Omental fat pad (tissue), 4 donors: ENCODE results near the gene FANCD2. TPM values are rescaled to one million over a fixed set of nuclear protein-coding genes. Genes with fewer than 3 reads are reported as not detected.
A peak's percentile ranks its signal among the peaks of the same experiment; 100 is the strongest.
"Not testable (repeated sequence)": the region's sequence is repeated elsewhere in the genome, so short reads cannot be mapped to it uniquely, and the experiment has no call there.

Experiments used
- ATAC-seq: fragments of 150-250 bp; one replicate; pipeline ENCODE4 v1.9.1; 2016; ENCODE audit warnings: mild to moderate bottlenecking, moderate library complexity; ENCODE audit not compliant: low FRiP score
- DNase-seq: peaks from one replicate; pipeline ENCODE4 v3.0.0-alpha.2; 2019; ENCODE audit warnings: low spot score
- total RNA-seq, 4 donors: library from RNA; depleted of rRNA; stranded (reverse); fragments of >200 nt; gene quantifications; one replicate each; pipeline ENCODE4 v1.1.0, GENCODE V29; 2016
- TF ChIP-seq, protein P1 (sequence below), 3 donors: fragments of 450-650 bp; IDR thresholded peaks; one replicate each; pipeline ENCODE4 v1.5.1; 2016 to 2017; ENCODE audit warnings: antibody characterized with exemption in 3 of 3, mild to moderate bottlenecking in 3 of 3, moderate library complexity in 2 of 3

FANCD2 gene
- total RNA-seq, 4 donors from 2014 or later: 1.7 to 3.5 (median 3.3) TPM

DNA sequence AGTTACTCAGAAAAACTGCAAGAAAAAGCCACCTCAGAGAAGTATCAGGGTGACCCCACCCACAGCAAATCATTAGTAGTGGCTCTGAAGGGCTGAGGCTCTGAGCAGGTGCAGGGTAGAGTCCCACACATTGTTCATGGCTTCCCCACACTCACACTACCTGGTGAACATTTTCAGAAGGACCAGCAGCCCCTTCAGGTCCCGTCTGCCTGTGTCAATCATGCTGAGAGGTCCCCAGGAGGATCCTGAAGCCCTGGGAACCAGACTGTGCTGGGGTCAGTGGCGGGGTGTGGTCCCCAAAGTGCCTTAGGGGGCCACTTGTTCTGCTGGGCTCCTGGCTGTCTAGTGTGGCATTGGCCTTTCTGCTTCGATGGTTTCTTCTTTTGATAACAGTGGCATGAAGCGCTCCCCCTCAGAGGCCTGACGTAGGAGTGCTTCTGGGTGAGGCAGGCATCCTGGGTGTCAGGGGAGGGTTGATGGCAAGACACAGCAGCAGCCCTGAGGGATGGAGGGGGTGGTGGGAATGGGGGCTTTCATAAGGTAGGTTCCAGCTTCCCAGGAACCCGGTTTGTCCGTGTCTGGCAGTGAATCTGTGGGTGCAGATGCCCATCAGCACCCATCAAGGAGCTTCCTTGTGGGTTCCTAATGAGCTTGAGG lies 19.0 kb upstream of the FANCD2 start:
- ATAC-seq: no peak

DNA sequence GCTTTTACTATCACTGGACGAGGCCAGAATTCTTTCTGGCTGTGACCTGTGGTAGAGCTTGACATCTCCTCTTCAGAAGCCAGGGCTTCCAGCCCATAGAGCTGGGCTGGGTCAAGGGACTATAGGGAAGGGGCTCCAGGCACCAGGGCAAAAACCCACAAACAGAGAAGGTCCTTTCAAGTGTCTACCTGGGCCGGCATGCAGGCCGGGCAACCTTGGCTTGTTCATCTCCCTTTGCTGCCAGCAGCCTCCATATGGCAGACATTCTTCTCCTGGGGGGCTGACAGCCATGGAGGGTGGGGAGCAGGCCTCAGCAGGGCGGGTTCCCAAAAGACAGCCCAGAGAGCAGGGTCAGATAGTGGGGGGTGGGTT lies 18.0 kb upstream of the FANCD2 start:
- ATAC-seq, DNase-seq: not testable (repeated sequence)

More for the DNA sequence above, 19.0 kb upstream of the FANCD2 start:
- no peak for DNase-seq
- TF ChIP-seq, protein P1, sequence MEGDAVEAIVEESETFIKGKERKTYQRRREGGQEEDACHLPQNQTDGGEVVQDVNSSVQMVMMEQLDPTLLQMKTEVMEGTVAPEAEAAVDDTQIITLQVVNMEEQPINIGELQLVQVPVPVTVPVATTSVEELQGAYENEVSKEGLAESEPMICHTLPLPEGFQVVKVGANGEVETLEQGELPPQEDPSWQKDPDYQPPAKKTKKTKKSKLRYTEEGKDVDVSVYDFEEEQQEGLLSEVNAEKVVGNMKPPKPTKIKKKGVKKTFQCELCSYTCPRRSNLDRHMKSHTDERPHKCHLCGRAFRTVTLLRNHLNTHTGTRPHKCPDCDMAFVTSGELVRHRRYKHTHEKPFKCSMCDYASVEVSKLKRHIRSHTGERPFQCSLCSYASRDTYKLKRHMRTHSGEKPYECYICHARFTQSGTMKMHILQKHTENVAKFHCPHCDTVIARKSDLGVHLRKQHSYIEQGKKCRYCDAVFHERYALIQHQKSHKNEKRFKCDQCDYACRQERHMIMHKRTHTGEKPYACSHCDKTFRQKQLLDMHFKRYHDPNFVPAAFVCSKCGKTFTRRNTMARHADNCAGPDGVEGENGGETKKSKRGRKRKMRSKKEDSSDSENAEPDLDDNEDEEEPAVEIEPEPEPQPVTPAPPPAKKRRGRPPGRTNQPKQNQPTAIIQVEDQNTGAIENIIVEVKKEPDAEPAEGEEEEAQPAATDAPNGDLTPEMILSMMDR (IDR thresholded peaks at IDR 0.05): no peak

DNA sequence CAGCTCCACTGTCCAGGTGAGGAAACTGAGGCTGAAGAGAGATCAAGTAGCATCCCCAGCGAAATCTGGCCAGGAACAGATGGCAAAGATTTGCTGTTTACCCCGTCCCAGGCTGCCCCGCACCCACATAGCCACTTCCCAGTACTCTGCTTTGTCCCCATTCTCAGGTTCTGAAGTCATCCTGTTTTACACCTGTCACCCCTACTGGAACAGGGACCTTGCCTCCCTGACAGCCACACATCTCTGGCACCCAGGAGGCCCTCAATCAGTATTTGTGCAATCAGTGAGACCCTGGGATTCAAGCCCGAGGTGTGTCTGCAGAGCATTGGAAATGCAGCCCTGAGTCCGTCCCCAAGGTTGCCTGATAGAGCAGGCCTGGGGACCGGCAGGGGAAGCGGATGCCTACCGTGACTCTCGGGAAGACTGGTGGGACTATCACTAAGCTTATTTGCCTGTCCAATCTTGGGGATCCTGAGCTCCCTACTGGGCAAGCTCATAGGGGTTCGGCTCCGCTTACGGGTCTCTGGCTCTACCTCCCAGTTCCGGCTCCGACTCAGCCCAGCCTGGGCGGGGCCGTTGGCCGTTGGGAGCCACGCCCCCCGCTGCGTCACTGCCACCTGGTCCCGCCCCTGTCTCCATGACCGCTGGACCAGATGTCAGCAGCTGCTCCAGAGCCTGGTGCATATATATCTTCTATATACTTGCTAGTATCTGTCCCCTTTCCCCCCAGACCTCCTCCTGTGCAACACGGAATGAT lies 17.5 kb upstream of the FANCD2 start:
- peak; percentile 84 for ATAC-seq
- TF ChIP-seq, protein P1 (IDR thresholded peaks at IDR 0.05): no peak
- peak; percentile 86 for DNase-seq

DNA sequence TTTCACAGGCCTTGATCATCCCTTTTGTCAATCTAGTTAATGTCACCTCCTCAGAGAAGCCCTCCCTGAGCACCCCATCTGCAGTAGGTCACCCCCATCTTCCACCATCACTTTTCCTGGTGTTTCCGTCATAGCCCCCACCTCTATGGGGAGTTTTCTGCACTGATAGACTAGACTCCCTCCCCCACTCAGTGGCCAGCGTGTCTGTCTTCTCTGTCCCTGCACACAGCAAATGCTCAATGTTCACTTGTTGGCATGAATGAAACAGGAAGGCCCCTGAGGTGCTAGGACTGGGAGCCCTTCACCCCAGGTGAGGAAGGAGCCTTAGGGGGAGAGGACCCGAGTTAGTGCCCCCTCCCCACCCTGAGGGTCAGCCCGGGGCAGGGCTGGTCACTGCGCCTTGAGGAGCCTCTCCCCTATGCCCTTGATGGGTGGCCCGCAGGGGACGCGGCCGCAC lies 15.8 kb upstream of the FANCD2 start:
- TF ChIP-seq, protein P1 (IDR thresholded peaks at IDR 0.05): no peak
- DNase-seq (no peak), ATAC-seq (no peak)

DNA sequence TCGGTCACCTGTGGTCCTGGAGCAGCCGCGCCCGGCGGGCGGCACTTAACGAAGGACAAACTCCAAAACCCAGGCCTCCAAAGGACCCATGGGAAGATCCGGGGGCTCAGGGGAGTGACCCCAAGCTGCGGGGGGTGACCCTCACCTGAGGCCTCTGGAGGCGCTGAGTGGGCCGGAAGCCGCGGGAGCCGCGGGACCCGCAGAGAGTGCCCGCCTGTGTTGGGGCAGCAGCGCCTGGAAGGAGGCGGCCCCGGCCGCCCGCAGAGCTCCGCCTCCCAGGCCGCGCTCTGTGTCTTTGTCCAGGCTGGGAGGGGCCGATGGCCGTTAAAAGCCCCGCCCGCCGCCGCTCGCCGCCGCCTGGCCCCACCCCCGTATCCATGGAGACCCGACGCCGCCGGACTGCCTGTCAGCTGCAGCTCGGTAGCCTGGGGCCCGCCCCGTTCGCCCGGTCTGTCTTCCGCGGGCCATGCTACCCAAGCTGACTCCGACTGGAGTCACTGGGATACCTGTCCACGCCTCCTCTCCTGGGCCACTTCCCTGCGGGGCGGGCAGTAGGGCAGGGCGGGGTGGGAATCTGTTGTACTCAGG lies 15.3 kb upstream of the FANCD2 start:
- TF ChIP-seq, protein P1 (IDR thresholded peaks at IDR 0.05): no peak
- DNase-seq: peak; percentile 82
- ATAC-seq: peak; percentile 91

DNA sequence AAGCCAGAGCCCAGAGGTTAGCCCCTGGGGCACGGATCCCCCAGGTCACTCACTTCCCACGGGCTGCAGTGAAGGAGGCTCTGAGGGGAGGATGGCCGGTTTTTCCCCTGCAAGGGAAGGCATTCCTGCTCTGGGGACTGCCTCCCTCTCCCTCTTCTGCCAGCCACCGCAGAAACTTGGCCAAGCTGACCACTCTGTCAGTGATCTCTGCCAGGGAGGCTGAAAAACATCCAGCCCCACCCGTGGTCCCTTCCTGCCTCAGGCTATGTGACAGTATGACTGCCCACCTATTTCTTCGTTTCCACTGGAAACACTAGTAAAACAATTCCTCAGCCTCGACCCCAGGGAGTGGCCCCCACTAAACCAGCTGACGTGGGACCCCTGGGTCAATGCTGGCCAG lies 14.6 kb upstream of the FANCD2 start:
- TF ChIP-seq, protein P1 (IDR thresholded peaks at IDR 0.05): no peak
- DNase-seq (no peak), ATAC-seq (no peak)

DNA sequence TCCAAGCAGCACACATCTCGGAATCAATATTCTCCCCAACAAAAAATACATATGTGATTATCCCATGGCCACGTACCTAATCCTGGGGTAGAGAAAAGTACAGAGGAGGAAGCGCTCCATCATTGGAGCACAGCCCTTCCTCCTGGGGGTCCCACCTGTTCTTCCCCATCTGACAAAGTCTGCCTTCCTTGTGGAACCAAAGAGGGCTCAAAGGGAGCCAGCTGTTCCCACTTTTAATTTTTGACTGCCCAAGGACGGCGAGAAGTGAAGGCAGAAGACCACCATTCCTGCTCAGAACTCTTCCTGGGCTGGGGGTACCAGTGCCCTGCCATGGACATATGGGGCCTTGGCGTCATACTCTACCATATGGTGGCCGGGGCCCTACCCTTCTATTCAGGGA lies 14.1 kb upstream of the FANCD2 start:
- DNase-seq (no peak), ATAC-seq (no peak)
- TF ChIP-seq, protein P1 (IDR thresholded peaks at IDR 0.05): no peak
